Measurements from ENCODE around the gene THAP10. TPM values are rescaled to one million over a fixed set of nuclear protein-coding genes. Genes with fewer than 3 reads are reported as not detected.

Gene THAP10
- 6.0 TPM for total RNA-seq

GRCh38 chr15:70892002-70892911 is at the start of gene THAP10, which contains the start of gene LRRC49:
THAP10 (minus strand) TSS chr15:70892433; CDS start chr15:70892272, 161 bp downstream.
LRRC49 (plus strand) TSS chr15:70892826; CDS start chr15:70892895, 69 bp downstream.

DNA sequence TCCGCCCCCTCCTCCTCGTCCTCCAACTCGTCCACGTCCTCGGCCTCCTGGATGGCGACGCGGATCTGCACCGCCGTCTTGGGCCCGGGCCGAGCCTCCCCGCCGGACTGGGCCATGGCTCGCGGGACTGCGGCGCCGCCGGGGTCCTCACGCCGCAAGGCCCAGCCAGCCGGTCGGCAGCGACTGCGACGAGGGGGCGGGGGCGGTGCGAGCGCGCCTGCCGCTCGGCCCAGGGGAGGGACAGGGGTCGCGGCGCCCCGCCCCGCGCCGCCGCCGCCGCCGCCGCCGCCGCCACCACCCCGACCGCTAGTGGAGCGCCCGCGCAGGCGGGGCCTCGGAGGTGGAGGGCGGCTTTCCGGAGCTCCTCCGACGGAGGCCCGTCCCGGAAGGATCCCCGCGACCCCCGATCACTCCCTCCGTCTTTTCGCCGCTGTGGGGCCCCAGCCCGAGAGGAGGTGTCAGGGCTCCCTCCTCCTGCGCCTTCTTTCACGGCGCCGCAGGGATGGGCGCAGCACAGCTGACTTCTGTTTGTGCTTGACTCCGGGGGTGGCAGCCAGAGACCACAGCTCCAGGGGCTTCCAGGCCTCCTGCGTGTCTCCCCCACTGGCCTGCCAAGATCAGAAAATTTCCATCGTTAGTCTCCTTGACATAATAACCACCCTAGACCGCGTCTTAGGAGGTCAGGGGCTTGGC is 38.1 kb downstream of the THAP10 start, which contains the start of gene LARP6:
LARP6 (minus strand) TSS at position 185 of the 693 bp plus-strand sequence; CDS start at position 116, 69 bp downstream.

Other genes starting within 250 kb of the THAP10 start
- gene UACA, start 128.9 kb downstream of the THAP10 start, total RNA-seq = 22.4 TPM
- 11.3 TPM for gene LARP6, start 38.3 kb downstream of the THAP10 start, total RNA-seq
- gene LRRC49, start 393 bp upstream of the THAP10 start, total RNA-seq = 133 TPM
- 4.6 TPM for gene THSD4, start 223.0 kb upstream of the THAP10 start, total RNA-seq